Prostate gland (tissue), 2 donors: Measurements from ENCODE around the gene SCN4A. TPM values are rescaled to one million over a fixed set of nuclear protein-coding genes. Genes with fewer than 3 reads are reported as not detected.

Source experiments
- DNase-seq: peaks from one replicate; pipeline ENCODE4 v3.0.0-alpha.2; 2019; ENCODE audit warnings: low spot score
- H3K27ac ChIP-seq, 2 donors: fragments of 200-600 bp; sonication (generic); 2 replicates each; pipeline ENCODE4 v1.5.1; 2017 to 2019
- H3K27me3 ChIP-seq: fragments of 200-600 bp; sonication (generic); replicated peaks from 2 replicates; pipeline ENCODE4 v1.5.1; 2019; ENCODE audit not compliant: insufficient read depth
- H3K36me3 ChIP-seq, 2 donors: fragments of 200-600 bp; sonication (generic); 1 replicate in 1 of 2; 2 replicates in 1 of 2; pipeline versions ENCODE4 v1.5.1 to v1.8.1; 2017 to 2019
- H3K4me1 ChIP-seq: fragments of 200-600 bp; sonication (generic); replicated peaks from 2 replicates; pipeline ENCODE4 v1.5.1; 2019
- H3K4me3 ChIP-seq, 2 donors: fragments of 200-600 bp; sonication (generic); 2 replicates each; pipeline ENCODE4 v1.5.1; 2017 to 2019
- H3K9me3 ChIP-seq: fragments of 200-600 bp; sonication (generic); 2 replicates; pipeline ENCODE4 v1.5.1; 2017
- POLR2A ChIP-seq: fragments of 450-650 bp; IDR thresholded peaks from one replicate; pipeline ENCODE4 v1.6.1; 2016; ENCODE audit warnings: antibody characterized with exemption, mild to moderate bottlenecking
- POLR2AphosphoS5 ChIP-seq: sonication (generic); formaldehyde crosslinking; IDR thresholded peaks from one replicate; pipeline ENCODE4 v1.6.1; 2017; ENCODE audit warnings: antibody characterized with exemption
- WGBS: methylation state at CpG from one replicate; pipeline ENCODE4 v1.1.5; 2018; 5-methylcytosine and 5-hydroxymethylcytosine counted together
- intact Hi-C: fragments of 100-400 bp; cut with DNase I; formaldehyde crosslinking; loops from one replicate; pipeline ENCODE4 v1.14.2; 2022
- total RNA-seq, 2 donors: library from RNA; depleted of rRNA; stranded (reverse); fragments of >200 nt; gene quantifications; one replicate each; pipeline ENCODE4 v1.1.0, GENCODE V29; 2016
- TF ChIP-seq, protein P1 (sequence below), 4 experiments: fragments of 200-600 bp in 2 of 4; fragments of 450-650 bp in 2 of 4; sonication (generic) in 2 of 4; IDR thresholded peaks; 1 replicate in 3 of 4; 2 replicates in 1 of 4; pipeline ENCODE4 v1.5.1; 2016 to 2019; ENCODE audit warnings: antibody characterized with exemption in 4 of 4, mild to moderate bottlenecking in 2 of 4, moderate library complexity in 2 of 4

Gene SCN4A
- total RNA-seq, 2 donors from 2014 or later, result 0.23 TPM

DNA sequence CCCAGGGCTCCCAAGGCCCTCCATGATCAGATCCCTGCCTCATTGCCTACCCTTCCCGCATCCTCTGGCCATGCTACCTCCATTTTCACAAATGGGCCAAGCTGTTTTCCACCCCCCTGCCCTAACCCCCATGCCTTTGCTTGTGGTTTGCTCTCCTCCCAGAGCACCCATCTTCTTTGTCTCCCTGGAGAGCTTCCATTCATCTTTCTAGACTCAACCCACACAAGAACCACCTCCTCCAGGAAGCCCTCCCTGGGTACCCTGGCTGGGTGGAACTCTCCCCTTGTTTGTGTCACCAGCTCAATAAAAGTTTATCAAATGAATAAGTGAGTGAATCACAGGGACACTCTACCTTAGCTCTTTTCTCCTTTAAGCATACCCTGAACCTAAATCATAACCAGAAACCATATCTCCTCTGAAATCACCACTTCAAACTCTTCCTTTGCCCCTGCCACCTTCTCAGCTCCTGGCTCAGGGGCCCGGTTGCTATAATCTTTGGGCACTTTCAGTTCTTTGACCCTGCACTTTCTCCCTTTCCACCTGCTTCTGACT, 2.9 kb upstream of the SCN4A start:
- no peaks in the 10 kb centered on the region for H3K4me1 ChIP-seq
- no peak overlapping the region for H3K4me3 ChIP-seq
- DNase-seq, result no peak
- TF ChIP-seq, protein P1, sequence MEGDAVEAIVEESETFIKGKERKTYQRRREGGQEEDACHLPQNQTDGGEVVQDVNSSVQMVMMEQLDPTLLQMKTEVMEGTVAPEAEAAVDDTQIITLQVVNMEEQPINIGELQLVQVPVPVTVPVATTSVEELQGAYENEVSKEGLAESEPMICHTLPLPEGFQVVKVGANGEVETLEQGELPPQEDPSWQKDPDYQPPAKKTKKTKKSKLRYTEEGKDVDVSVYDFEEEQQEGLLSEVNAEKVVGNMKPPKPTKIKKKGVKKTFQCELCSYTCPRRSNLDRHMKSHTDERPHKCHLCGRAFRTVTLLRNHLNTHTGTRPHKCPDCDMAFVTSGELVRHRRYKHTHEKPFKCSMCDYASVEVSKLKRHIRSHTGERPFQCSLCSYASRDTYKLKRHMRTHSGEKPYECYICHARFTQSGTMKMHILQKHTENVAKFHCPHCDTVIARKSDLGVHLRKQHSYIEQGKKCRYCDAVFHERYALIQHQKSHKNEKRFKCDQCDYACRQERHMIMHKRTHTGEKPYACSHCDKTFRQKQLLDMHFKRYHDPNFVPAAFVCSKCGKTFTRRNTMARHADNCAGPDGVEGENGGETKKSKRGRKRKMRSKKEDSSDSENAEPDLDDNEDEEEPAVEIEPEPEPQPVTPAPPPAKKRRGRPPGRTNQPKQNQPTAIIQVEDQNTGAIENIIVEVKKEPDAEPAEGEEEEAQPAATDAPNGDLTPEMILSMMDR (IDR thresholded peaks at IDR 0.05), result no peak
- no peak for TF ChIP-seq POLR2AphosphoS5
- TF ChIP-seq POLR2A, result no peak
- H3K27me3 ChIP-seq, result no peaks in the 10 kb centered on the region
- intact Hi-C loops, result no loop called here
- no peak overlapping the region for H3K27ac ChIP-seq
- 85% methylated on average over 2 of the region's 2 CpGs for WGBS
- H3K9me3 ChIP-seq, result no peaks in the 10 kb centered on the region
- no peaks in the 10 kb centered on the region for H3K36me3 ChIP-seq

DNA sequence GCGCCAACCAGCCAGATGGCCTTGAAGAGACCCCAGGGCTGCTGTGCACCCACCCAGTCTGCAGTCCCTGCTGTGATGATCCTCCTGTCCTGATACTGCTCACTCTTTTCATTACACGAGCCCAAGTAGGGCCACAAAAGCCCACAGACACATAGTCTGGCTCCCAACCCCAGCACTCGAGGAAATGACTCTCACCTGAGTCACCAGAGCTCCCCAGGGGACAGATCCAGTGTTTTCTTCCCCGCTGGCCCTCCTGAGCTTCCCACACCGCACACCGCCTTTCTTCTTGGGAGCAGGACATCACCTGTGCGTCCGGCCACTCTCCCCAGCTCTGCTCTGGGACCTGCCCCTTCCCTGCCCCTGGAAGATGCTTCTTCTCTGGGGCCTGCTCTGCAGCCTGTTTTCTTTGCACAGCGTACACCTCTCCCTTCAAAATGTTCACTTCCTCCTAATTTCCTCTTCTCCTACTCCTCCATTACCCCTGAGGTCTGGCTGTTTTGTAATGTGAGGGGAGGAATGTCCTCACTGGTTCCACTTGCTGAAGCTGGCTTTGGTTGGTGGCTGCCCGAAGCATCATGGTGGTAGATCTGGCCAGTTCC, 2.0 kb upstream of the SCN4A start:
- TF ChIP-seq, protein P1 (IDR thresholded peaks at IDR 0.05), result no peak
- TF ChIP-seq POLR2AphosphoS5 (no peak), POLR2A (no peak)
- H3K4me1 ChIP-seq, result no peaks in the 10 kb centered on the region

DNA sequence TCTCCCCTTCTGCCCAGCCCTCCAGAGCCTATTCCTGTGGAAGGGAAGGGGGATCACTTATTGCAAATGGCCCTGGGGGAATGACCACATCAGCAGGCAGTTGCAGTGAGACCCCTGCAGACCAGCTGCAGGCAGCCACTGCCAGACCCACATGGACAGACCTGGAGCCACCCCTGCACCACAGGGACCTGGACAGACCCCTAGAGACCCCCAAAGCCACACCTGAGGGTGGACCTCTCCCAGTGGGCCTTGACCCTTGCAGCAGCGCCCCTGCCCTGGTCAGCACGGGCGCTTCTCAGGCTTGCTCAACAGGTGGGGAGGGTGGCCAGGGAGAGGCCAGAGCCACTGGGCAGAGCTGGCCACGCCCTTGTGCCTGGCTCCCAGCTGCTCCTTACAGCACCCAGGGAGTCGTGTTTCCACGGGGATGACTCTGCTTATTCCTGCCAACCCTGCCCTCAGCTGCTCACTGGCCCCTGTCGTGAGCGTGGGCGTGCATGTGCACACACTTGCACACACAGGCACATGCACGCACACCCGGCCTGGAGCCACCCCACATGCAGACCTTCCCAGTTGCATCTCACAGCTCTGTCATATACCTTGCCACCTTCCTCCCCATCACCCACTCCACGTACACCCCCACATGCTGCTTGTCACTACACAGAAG, 1.3 kb upstream of the SCN4A start:
- Histone ChIP-seq H3K4me1 (no peaks in the 10 kb centered on the region), H3K36me3 (no peaks in the 10 kb centered on the region), H3K4me3 (no peak overlapping the region), H3K27me3 (no peaks in the 10 kb centered on the region), H3K27ac (no peak overlapping the region), H3K9me3 (no peaks in the 10 kb centered on the region)
- TF ChIP-seq, protein P1 (IDR thresholded peaks at IDR 0.05), result no peak
- TF ChIP-seq POLR2A, result no peak
- TF ChIP-seq POLR2AphosphoS5, result no peak
- 64% methylated on average over 12 of the region's 12 CpGs for WGBS
- intact Hi-C loops, result no loop called here
- no peak for DNase-seq

More for the DNA sequence above, 2.0 kb upstream of the SCN4A start:
- WGBS, result 79% methylated on average over 10 of the region's 10 CpGs
- DNase-seq, result no peak
- no peak overlapping the region for H3K27ac ChIP-seq
- H3K36me3 ChIP-seq, result no peaks in the 10 kb centered on the region
- no peak overlapping the region for H3K4me3 ChIP-seq
- H3K9me3 ChIP-seq, result no peaks in the 10 kb centered on the region
- H3K27me3 ChIP-seq, result no peaks in the 10 kb centered on the region
- intact Hi-C loops, result no loop called here

DNA sequence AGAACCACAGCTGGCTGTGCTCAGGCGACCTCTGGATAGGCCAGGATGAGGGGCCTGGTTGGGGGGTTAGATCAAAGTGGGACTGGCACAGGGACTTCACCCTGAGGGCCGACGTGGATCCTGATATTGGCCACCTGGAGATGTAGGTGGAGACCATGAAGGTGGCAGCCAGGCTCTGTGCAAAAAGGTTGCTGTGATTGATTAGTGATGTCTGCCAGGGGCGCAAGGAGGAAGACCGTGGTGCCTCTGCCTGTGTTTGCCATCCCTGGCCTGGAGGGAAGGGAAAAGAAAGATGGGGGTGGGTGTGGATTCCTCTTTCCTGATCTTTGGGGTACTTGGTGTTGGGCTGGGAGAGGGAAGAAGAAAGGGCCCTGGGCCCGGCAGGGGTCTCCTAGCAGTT, 529 bp upstream of the SCN4A start:
- WGBS, result 89% methylated on average over 6 of the region's 6 CpGs
- DNase-seq, result no peak
- Histone ChIP-seq H3K4me1 (no peaks in the 10 kb centered on the region), H3K4me3 (no peak overlapping the region), H3K27me3 (no peaks in the 10 kb centered on the region), H3K36me3 (no peaks in the 10 kb centered on the region), H3K9me3 (no peaks in the 10 kb centered on the region), H3K27ac (no peak overlapping the region)
- TF ChIP-seq, protein P1 (IDR thresholded peaks at IDR 0.05), result no peak
- TF ChIP-seq POLR2AphosphoS5 (no peak), POLR2A (no peak)
- intact Hi-C loops, result no loop called here

- no peak for DNase-seq
- Histone ChIP-seq H3K9me3 (no peaks in the 10 kb centered on the region), H3K36me3 (no peaks in the 10 kb centered on the region), H3K27ac (no peak overlapping the region), H3K4me1 (no peaks in the 10 kb centered on the region), H3K27me3 (no peaks in the 10 kb centered on the region), H3K4me3 (no peak overlapping the region)
- WGBS, result 63% methylated on average over 10 of the region's 10 CpGs
- intact Hi-C loops, result no loop called here
- TF ChIP-seq, protein P1 (IDR thresholded peaks at IDR 0.05), result no peak
Observed at GRCh38 chr17:63969278-63969677, 3.4 kb downstream of the SCN4A start.
